ENCODE data around the gene ARHGEF33. TPM values are rescaled to one million over a fixed set of nuclear protein-coding genes. Genes with fewer than 3 reads are reported as not detected.

ARHGEF33 gene
- polyA plus RNA-seq, 1 of the 3 experiments (the other 2 are of a cell fraction) = 0.25 TPM

- no peak for DNase-seq
- TF ChIP-seq SMC3 (IDR thresholded peaks at IDR 0.05; ENCODE audit: low read depth, low read length) = no peak
- no peak for TF ChIP-seq GABPA (IDR thresholded peaks at IDR 0.05; ENCODE audit: low read depth)
- no peak for TF ChIP-seq MEF2A (IDR thresholded peaks at IDR 0.05; ENCODE audit: borderline replicate concordance, low read depth)
- no peak for TF ChIP-seq ELF1 (IDR thresholded peaks at IDR 0.05)
- no peak for TF ChIP-seq RXRA (IDR thresholded peaks at IDR 0.05; ENCODE audit: borderline replicate concordance, low read depth)
- no peak for TF ChIP-seq IRF3 (IDR thresholded peaks at IDR 0.05; ENCODE audit: low read depth, low read length)
- TF ChIP-seq CHD2 (IDR thresholded peaks at IDR 0.05; ENCODE audit: low read length, partially characterized antibody) = no peak
- TF ChIP-seq USF1 (IDR thresholded peaks at IDR 0.05; ENCODE audit: borderline replicate concordance, low read depth) = no peak
- no peak for TF ChIP-seq TEAD4 (IDR thresholded peaks at IDR 0.05; ENCODE audit: borderline replicate concordance, insufficient read depth)
- no peak for TF ChIP-seq GATA2 (CRISPR knock-in tag; IDR thresholded peaks at IDR 0.05)
- TF ChIP-seq FOXJ3 (CRISPR knock-in tag; IDR thresholded peaks at IDR 0.05) = no peak
- no peak for TF ChIP-seq EP300 (IDR thresholded peaks at IDR 0.05; ENCODE audit: borderline replicate concordance in 1 of 2, low read depth in 1 of 2, low read length in 1 of 2)
- no peak overlapping the region for H2AFZ ChIP-seq (ENCODE audit: low read depth)
- H3K27ac ChIP-seq (ENCODE audit: low read depth in 2 of 2, low read length in 1 of 2) = no peak overlapping the region
- H3K4me1 ChIP-seq (ENCODE audit: control insufficient read depth in 1 of 2, insufficient read depth in 2 of 2, low read depth in 1 of 2, low read length in 1 of 2) = peaks cover 4 to 6% of the 10 kb centered on the region in 2 experiments; a peak in 1 of 4 replicates
- no peaks in the 10 kb centered on the region for H4K20me1 ChIP-seq (ENCODE audit: insufficient read depth)
- H3K9ac ChIP-seq = no peak overlapping the region
- POLR2A ChIA-PET = interaction anchor here (0.5 kb wide), 1 partner anchor 244 kb away, joined by 4 read pairs; no protein-coding TSS in a partner anchor
- no peaks in the 10 kb centered on the region for H3K27me3 ChIP-seq (ENCODE audit: insufficient read depth)
- no peaks in the 10 kb centered on the region for H3K36me3 ChIP-seq (replicated peaks in 1 of 2; ENCODE audit: control insufficient read depth in 1 of 2, insufficient read depth in 2 of 2, low read length in 1 of 2)
- no peak overlapping the region for H3K4me2 ChIP-seq
- H3K9me3 ChIP-seq = no peaks in the 10 kb centered on the region
- CTCF ChIA-PET = interaction anchor here (5.5 kb wide), 1 partner anchor 11 kb away, joined by 54 read pairs; no protein-coding TSS in a partner anchor
- H3K4me3 ChIP-seq (ENCODE audit: low read depth in 2 of 2, low read length in 1 of 2) = no peak overlapping the region
- WGBS (ENCODE audit: low lambda C conversion rate) = 100% methylated on average over 3 of the region's 3 CpGs
- H3K79me2 ChIP-seq (ENCODE audit: insufficient read depth) = no peaks in the 10 kb centered on the region
- H3K9me2 ChIP-seq = no peaks in the 10 kb centered on the region
- H3F3A ChIP-seq (replicated peaks; ENCODE audit: insufficient read depth) = peaks cover 6% of the 10 kb centered on the region
Observed at GRCh38 chr2:38937548-38937947, 47.9 kb downstream of the ARHGEF33 start.

- Histone ChIP-seq H3K4me3 (ENCODE audit: low read depth in 2 of 2, low read length in 1 of 2) (no peak overlapping the region), H4K20me1 (ENCODE audit: insufficient read depth) (no peaks in the 10 kb centered on the region), H3K9me2 (no peaks in the 10 kb centered on the region), H3K9ac (no peak overlapping the region), H3K27ac (ENCODE audit: low read depth in 2 of 2, low read length in 1 of 2) (no peak overlapping the region), H2AFZ (ENCODE audit: low read depth) (no peak overlapping the region), H3K4me1 (ENCODE audit: control insufficient read depth in 1 of 2, insufficient read depth in 2 of 2, low read depth in 1 of 2, low read length in 1 of 2) (0 out of 4 replicates have a peak, but pooled peaks cover 0 to 7% of the 10 kb centered on the region in 2 experiments), H3F3A (replicated peaks; ENCODE audit: insufficient read depth) (peaks cover 6% of the 10 kb centered on the region), H3K9me3 (no peaks in the 10 kb centered on the region), H3K4me2 (no peak overlapping the region), H3K79me2 (ENCODE audit: insufficient read depth) (no peaks in the 10 kb centered on the region), H3K36me3 (replicated peaks in 1 of 2; ENCODE audit: control insufficient read depth in 1 of 2, insufficient read depth in 2 of 2, low read length in 1 of 2) (no peaks in the 10 kb centered on the region), H3K27me3 (ENCODE audit: insufficient read depth) (no peaks in the 10 kb centered on the region)
- TF ChIP-seq MXI1 (IDR thresholded peaks at IDR 0.05; ENCODE audit: low read depth, low read length) = no peak
- TF ChIP-seq FOXJ3 (CRISPR knock-in tag; IDR thresholded peaks at IDR 0.05) = no peak
- no peak for TF ChIP-seq MAX (IDR thresholded peaks at IDR 0.05; ENCODE audit: low read depth)
- no peak for TF ChIP-seq SIN3A (IDR thresholded peaks at IDR 0.05; ENCODE audit: borderline replicate concordance, low read depth, low read length)
- CTCF ChIA-PET = interaction anchor here (0.9 to 2.0 kb wide), 2 partner anchors 38 to 289 kb away, joined by 3 to 8 read pairs; no protein-coding TSS in a partner anchor
- 79% methylated on average over 1 of the region's 1 CpG for WGBS (ENCODE audit: low lambda C conversion rate)
- POLR2A ChIA-PET = no interaction called here
- no peak for DNase-seq
Observed at GRCh38 chr2:38940746-38941145, 51.1 kb downstream of the ARHGEF33 start.

Measured in SK-N-SH (cell line).